ENCODE results near the gene CLDN5. TPM values are rescaled to one million over a fixed set of nuclear protein-coding genes. Genes with fewer than 3 reads are reported as not detected.

Gene CLDN5
- total RNA-seq, 1 donor from 2014 or later, result 7.0 TPM

- no peak for DNase-seq (ENCODE audit: low read depth)
These were observed 18.0 kb downstream of the CLDN5 start for GRCh38 chr22:19506212-19506611.

- peak; percentile 91 for DNase-seq (ENCODE audit: low read depth)
These were observed 18.5 kb downstream of the CLDN5 start for GRCh38 chr22:19505735-19506126.

- no peak for DNase-seq (ENCODE audit: low read depth)
These were observed 19.1 kb downstream of the CLDN5 start for GRCh38 chr22:19504900-19505734.

- no peak for DNase-seq (ENCODE audit: low read depth)
These were observed 20.3 kb downstream of the CLDN5 start for GRCh38 chr22:19503869-19504268.

GRCh38 chr22:19503367-19503766 lies 20.8 kb downstream of the CLDN5 start:
- DNase-seq (ENCODE audit: low read depth), result no peak

- no peak for DNase-seq (ENCODE audit: low read depth)
These were observed 22.2 kb downstream of the CLDN5 start for GRCh38 chr22:19501897-19502447.

GRCh38 chr22:19499880-19500242 lies 24.3 kb downstream of the CLDN5 start:
- no peak for DNase-seq (ENCODE audit: low read depth)

GRCh38 chr22:19499236-19499879 lies 24.9 kb downstream of the CLDN5 start:
- DNase-seq (ENCODE audit: low read depth), result no peak

GRCh38 chr22:19498866-19499190 lies 25.4 kb downstream of the CLDN5 start:
- DNase-seq (ENCODE audit: low read depth), result no peak

GRCh38 chr22:19498154-19498865 lies 25.9 kb downstream of the CLDN5 start:
- DNase-seq (ENCODE audit: low read depth), result no peak

- peak; percentile 98 for DNase-seq (ENCODE audit: low read depth)
These were observed 27.0 kb downstream of the CLDN5 start for GRCh38 chr22:19497245-19497644.

- no peak for DNase-seq (ENCODE audit: low read depth)
These were observed 27.9 kb downstream of the CLDN5 start for GRCh38 chr22:19496324-19496630.

GRCh38 chr22:19495562-19496323 lies 28.5 kb downstream of the CLDN5 start:
- peak; percentile 71 for DNase-seq (ENCODE audit: low read depth)

- DNase-seq (ENCODE audit: low read depth), result no peak
These were observed 29.5 kb downstream of the CLDN5 start for GRCh38 chr22:19494676-19495173.

- no peak for DNase-seq (ENCODE audit: low read depth)
These were observed 30.1 kb downstream of the CLDN5 start for GRCh38 chr22:19494001-19494560.

GRCh38 chr22:19492504-19493174 lies 31.6 kb downstream of the CLDN5 start:
- no peak for DNase-seq (ENCODE audit: low read depth)

GRCh38 chr22:19490628-19491230 lies 33.5 kb downstream of the CLDN5 start:
- no peak for DNase-seq (ENCODE audit: low read depth)

- peak; percentile 61 for DNase-seq (ENCODE audit: low read depth)
These were observed 35.0 kb downstream of the CLDN5 start for GRCh38 chr22:19488884-19489843.

- DNase-seq (ENCODE audit: low read depth), result no peak
These were observed 35.9 kb downstream of the CLDN5 start for GRCh38 chr22:19488285-19488684.
